ENCODE measurements around the gene ARFGAP1.
"Not testable (repeated sequence)": the region's sequence is repeated elsewhere in the genome, so short reads cannot be mapped to it uniquely, and the experiment has no call there.

ARFGAP1 gene

DNA sequence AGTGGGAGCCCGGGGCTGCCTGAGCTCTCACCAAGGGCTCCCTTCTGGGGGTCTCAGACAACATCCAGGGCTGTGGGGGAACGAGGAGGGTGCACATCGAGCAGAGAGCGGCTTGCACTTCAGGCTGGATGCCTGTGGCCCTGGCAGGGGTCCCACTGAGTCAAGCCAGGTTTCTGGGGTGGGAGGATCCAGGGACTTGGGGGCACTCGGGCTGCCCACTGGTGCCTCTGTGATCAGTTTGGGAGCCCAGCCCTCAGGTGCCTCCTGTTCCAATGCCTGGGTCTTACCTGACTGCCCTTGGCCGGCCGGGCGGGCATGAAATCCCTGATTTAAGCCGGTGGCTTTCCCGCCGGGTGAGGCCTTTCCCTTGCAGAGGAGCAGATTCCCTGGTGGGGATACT lies 20.8 kb downstream of the ARFGAP1 start:
- no peak for DNase-seq

- no peak for DNase-seq
These were observed 21.4 kb downstream of the ARFGAP1 start for GRCh38 chr20:63293871-63294535.

GRCh38 chr20:63294536-63294900 lies 21.9 kb downstream of the ARFGAP1 start:
- no peak for DNase-seq

GRCh38 chr20:63295018-63295417 lies 22.4 kb downstream of the ARFGAP1 start:
- no peak for DNase-seq

DNA sequence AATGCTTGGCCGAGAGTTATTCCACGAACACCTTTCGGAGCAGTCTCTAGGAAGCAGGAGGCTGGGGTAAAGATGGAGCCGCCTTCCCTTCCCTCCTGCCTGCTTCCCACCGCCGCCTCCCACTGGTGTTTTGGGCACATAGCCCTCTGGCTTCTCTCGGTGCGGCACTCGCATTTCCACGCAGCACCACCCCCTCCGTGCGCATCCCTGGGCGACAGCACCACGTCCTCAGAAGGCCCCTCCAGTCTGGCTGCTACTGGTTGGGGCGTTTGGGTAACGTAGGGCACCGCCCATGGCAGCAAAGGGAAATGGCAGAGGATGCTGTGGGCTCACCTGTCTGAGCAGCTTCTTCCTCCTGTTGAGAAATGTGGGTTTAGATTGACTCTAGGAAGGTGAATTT lies 22.8 kb downstream of the ARFGAP1 start:
- DNase-seq, result no peak

- DNase-seq, result no peak
These were observed 23.2 kb downstream of the ARFGAP1 start for GRCh38 chr20:63295846-63296245.

GRCh38 chr20:63296531-63297299 lies 24.1 kb downstream of the ARFGAP1 start:
- no peak for DNase-seq

- no peak for DNase-seq
These were observed 24.8 kb downstream of the ARFGAP1 start for GRCh38 chr20:63297371-63297781.

DNA sequence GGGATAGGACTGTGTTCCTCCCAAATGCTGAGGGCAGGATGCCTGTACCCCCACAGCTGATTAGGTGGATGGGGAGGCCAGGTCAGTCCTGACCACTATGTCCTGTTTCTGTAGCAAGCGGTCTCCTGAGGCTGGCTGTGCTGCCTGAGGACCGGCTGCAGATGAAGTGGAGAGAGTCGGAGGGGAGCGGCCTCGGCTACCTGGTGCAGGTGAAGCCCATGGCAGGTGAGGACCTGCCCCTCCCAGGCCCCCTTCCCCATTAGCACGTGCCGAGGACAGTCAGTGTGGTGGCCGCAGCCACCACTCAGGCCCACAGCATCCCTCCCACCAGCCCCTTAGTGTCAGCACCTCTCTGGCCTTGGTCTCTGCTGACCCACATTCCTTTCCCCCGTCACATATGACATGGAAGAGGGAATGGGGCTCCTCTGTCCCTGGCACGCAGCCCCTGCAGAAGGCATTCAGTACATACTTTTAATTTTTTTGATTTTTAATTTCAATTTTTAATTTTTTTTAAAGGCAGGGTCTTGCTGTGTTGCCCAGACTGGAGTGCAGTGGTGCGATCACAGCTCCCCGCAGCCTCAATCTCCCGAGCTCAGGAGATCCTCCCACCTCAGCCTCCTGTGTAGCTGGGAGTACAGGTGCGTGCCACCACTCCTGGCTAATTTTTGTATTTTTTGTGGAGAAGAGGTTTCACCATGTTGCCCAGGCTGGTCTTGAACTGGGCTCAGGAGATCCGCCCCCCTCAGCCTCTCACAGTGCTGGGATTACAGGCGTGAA lies 25.4 kb downstream of the ARFGAP1 start:
- DNase-seq, result no peak

DNA sequence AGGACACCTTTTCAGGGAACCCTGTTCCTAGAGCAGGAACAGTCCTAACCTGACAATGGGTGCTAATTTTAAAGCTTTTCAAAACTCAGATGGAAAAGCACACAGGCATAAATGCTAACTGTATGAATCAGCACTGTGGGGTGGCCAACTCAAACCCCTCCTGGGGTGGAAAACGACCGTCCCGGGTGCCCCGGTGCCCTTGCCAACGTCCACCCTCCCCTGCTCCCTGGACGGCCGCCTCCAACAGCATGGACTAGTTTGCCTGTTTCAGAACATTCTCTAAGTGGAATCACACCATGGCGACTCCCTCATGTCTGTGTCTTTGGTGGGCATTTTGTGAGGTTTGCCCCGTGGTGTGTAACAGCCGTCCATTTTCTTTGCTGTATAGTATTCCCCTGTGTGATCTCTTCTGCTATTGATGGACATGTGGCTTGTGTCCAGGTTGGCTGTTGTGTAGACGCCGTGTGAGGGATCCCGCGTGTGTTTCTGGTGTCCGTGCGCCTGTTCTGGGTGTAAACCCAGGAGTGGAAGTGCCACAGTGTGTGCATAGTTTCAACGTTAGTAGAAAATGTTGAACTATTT lies 26.2 kb downstream of the ARFGAP1 start:
- no peak for DNase-seq

DNA sequence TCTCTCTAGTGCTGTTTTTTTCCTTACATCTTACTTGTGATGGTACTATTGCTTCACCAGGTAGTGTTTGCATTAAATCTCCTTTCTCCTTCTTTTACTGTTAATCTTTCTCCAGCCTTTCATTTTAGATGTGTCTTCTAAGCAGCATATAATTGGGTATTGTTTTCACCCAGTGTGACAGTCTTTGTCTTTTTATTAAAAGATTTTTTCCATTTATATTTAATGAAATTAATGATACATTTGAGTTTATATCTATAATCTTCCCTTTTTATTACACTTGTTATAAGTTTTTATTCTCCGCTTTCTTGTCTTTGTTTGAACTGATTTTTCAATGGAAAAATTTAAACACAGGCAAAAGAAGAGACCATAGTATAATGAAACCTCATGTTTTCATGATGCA lies 29.1 kb downstream of the ARFGAP1 start:
- no peak for DNase-seq

GRCh38 chr20:63303095-63303666 lies 30.6 kb downstream of the ARFGAP1 start:
- no peak for DNase-seq

- DNase-seq, result no peak
These were observed 32.8 kb downstream of the ARFGAP1 start for GRCh38 chr20:63305393-63305792.

DNA sequence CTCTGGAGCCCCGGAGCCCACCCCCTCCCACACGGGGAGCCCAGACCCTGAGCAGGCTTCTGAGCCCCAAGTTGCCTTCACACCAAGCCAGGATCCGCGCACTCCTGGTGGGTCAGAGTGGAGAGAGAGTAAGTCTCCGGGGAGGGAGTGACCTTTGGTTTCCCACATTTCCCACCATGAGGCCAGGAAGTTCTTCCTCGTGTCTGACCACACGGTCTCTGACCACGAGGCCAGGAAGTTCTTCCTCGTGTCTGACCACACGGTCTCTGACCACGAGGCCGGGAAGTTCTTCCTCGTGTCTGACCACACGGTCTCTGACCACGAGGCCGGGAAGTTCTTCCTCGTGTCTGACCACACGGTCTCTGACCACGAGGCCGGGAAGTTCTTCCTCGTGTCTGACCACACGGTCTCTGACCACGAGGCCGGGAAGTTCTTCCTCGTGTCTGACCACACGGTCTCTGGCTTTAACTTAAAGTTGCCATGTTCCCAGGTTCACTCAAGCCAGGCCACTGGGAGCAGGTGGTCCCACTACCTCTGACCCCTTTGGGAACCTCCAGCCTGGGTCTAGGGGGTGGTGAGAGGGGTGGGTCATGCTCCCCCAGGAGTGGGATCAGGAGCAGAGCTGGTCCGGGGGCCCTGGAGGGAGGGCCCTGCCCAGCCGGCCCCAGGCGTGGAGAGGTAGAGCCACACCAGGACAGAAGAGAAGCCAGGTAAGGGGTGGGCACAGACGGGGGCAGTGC lies 33.5 kb downstream of the ARFGAP1 start:
- DNase-seq, result not testable (repeated sequence)

GRCh38 chr20:63306673-63307537 lies 34.3 kb downstream of the ARFGAP1 start:
- DNase-seq, result no peak

DNA sequence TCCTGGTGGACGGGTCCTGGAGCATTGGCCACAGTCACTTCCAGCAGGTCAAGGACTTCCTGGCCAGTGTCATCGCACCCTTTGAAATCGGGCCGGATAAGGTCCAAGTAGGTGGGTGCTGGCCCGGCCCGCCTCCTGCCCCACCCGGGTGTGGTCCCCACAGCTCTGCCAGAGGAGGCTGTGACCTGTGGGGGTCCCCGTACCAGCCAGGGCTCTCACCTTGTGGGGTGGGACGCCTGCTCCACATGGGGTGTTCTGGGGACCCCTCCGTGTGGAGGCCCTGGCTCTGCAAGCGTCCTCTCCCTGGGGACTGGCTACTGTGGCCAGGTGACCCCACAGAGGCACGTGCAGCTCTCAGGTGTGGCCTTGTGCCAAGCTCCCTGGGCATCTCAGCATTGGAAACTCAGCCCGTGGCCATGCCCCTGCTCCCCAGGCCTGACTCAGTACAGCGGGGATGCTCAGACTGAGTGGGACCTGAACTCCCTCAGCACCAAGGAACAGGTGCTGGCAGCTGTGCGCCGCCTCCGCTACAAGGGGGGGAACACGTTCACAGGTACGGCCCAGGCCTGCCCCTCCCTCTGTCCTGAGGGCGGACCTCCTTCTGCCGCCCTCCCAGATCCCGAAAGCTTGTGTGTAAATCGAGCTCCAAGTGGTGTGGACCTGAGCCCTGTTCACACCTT lies 35.1 kb downstream of the ARFGAP1 start:
- no peak for DNase-seq

DNA sequence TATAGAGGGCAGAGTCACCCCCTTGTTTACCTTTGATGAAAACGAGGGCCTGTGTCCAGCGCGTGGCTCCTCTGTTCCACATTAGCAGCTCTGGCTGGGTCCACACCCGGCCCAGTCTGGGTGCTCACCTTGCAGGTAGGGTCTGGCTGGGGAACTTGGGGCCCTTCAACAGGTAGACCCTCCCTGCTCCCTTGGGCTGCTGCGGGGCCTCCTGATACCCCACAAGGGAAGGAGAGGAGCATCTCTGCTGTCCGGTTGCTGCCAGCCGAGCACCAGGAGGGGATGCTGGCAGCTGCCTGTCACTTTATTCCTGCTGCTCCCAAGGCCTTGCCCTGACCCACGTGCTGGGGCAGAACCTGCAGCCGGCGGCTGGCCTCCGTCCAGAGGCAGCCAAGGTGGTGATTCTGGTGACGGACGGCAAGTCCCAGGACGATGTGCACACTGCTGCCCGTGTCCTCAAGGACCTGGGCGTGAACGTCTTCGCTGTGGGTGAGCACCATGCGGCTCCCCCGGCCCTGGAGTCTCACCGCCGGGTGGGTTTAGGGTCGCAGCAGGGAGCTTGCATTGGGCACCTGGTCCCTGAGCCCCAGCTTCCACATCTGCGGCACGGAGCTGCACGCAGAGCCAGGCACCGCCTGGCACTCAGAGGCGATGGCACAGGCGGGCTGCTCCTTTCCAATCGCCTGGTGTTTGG lies 35.8 kb downstream of the ARFGAP1 start:
- no peak for DNase-seq

- DNase-seq, result peak in 1 of 2 experiments; percentile 8
These were observed 36.9 kb downstream of the ARFGAP1 start for GRCh38 chr20:63309261-63310071.
